Kidney glomerular epithelial cell (primary cell): ENCODE measurements around the gene RILPL2.
"Not testable (repeated sequence)": the region's sequence is repeated elsewhere in the genome, so short reads cannot be mapped to it uniquely, and the experiment has no call there.

ENCODE experiments used
- DNase-seq: peaks from one replicate; lab custom pipeline; 2025; lab: John Stamatoyannopoulos, UW

RILPL2 gene

GRCh38 chr12:123401753-123402683, 34.5 kb downstream of the RILPL2 start:
- no peak for DNase-seq

- no peak for DNase-seq
These were observed 37.2 kb downstream of the RILPL2 start for GRCh38 chr12:123399255-123399617.

GRCh38 chr12:123398550-123399254, 37.8 kb downstream of the RILPL2 start:
- peak; percentile 71 for DNase-seq

GRCh38 chr12:123398177-123398549, 38.3 kb downstream of the RILPL2 start:
- DNase-seq, result no peak

GRCh38 chr12:123397400-123397799, 39.1 kb downstream of the RILPL2 start:
- DNase-seq, result no peak

- no peak for DNase-seq
These were observed 39.5 kb downstream of the RILPL2 start for GRCh38 chr12:123396954-123397353.

- no peak for DNase-seq
These were observed 39.9 kb downstream of the RILPL2 start for GRCh38 chr12:123396543-123396942.

GRCh38 chr12:123395236-123395635, 41.2 kb downstream of the RILPL2 start:
- no peak for DNase-seq

GRCh38 chr12:123393747-123394146, 42.7 kb downstream of the RILPL2 start:
- DNase-seq, result no peak

- DNase-seq, result no peak
These were observed 44.7 kb downstream of the RILPL2 start for GRCh38 chr12:123391546-123392343.

- no peak for DNase-seq
These were observed 45.7 kb downstream of the RILPL2 start for GRCh38 chr12:123390498-123391426.

- DNase-seq, result no peak
These were observed 46.7 kb downstream of the RILPL2 start for GRCh38 chr12:123389560-123390351.

GRCh38 chr12:123388951-123389559, 47.4 kb downstream of the RILPL2 start:
- DNase-seq, result no peak

- peak; percentile 45 for DNase-seq
These were observed 48.1 kb downstream of the RILPL2 start for GRCh38 chr12:123388177-123388950.

GRCh38 chr12:123387508-123388176, 48.8 kb downstream of the RILPL2 start:
- no peak for DNase-seq

- not testable (repeated sequence) for DNase-seq
These were observed 50.9 kb downstream of the RILPL2 start for GRCh38 chr12:123385536-123385935.

GRCh38 chr12:123384994-123385376, 51.5 kb downstream of the RILPL2 start:
- peak; percentile 40 for DNase-seq

GRCh38 chr12:123384318-123384993, 52.0 kb downstream of the RILPL2 start:
- peak; percentile 40 for DNase-seq
